Posterior vena cava (tissue), 2 donors: ENCODE data around the gene GNPTAB. TPM values are rescaled to one million over a fixed set of nuclear protein-coding genes. Genes with fewer than 3 reads are reported as not detected.
"Not testable (repeated sequence)": the region's sequence is repeated elsewhere in the genome, so short reads cannot be mapped to it uniquely, and the experiment has no call there.

ENCODE experiments used
- DNase-seq: peaks from one replicate; pipeline ENCODE4 v3.0.0-alpha.2; 2020; ENCODE audit warnings: low spot score
- intact Hi-C, 2 donors: fragments of 100-400 bp; cut with DNase I; formaldehyde crosslinking; loops; one replicate each; pipeline versions ENCODE4 v1.14.1 to v1.14.2; 2022 to 2023
- total RNA-seq, 2 donors: library from RNA; stranded (reverse); fragmentation: NEBNext Ultra II Directional; extraction: Animal tissue kit (Norgen Biotek cat#: 25700); gene quantifications; one replicate each; pipeline ENCODE4 v1.2.1, GENCODE V29; 2021
- donor health status: DM: yes; HTN: yes; CAD: no.
- donor health status: DM: yes; HTN: yes; CAD: no.

Gene GNPTAB
- total RNA-seq, 2 donors from 2014 or later: 37.0 to 42.8 TPM

GRCh38 chr12:101748907-101749306 is 81.9 kb downstream of the GNPTAB start:
- intact Hi-C loops: no loop called here
- DNase-seq: no peak

GRCh38 chr12:101747697-101748096 is 83.1 kb downstream of the GNPTAB start:
- no peak for DNase-seq
- intact Hi-C loops: no loop called here

- intact Hi-C loops: no loop called here
- DNase-seq: no peak
These were observed 84.1 kb downstream of the GNPTAB start for GRCh38 chr12:101746661-101747060.

GRCh38 chr12:101746196-101746595 is 84.6 kb downstream of the GNPTAB start:
- intact Hi-C loops: no loop called here
- DNase-seq: no peak

GRCh38 chr12:101745481-101745880 is 85.3 kb downstream of the GNPTAB start:
- intact Hi-C loops: no loop called here
- DNase-seq: no peak

- intact Hi-C loops: no loop called here
- DNase-seq: no peak
These were observed 86.9 kb downstream of the GNPTAB start for GRCh38 chr12:101743724-101744472.

- intact Hi-C loops: no loop called here
These were observed 87.5 kb downstream of the GNPTAB start for GRCh38 chr12:101743242-101743641.

GRCh38 chr12:101740980-101741379 is 89.8 kb downstream of the GNPTAB start:
- no peak for DNase-seq
- intact Hi-C loops: no loop called here

More at GRCh38 chr12:101743242-101743641, 87.5 kb downstream of the GNPTAB start:
- no peak for DNase-seq

- intact Hi-C loops: no loop called here
- no peak for DNase-seq
These were observed 90.2 kb downstream of the GNPTAB start for GRCh38 chr12:101740566-101740965.

- intact Hi-C loops: no loop called here
- DNase-seq: peak; percentile 76
These were observed 91.7 kb downstream of the GNPTAB start, which contains the start of gene SYCP3 for GRCh38 chr12:101738920-101739665. Gene SYCP3, minus strand, starts transcription at chr12:101739462. Its CDS starts 1,527 bp downstream, at chr12:101737935.

GRCh38 chr12:101737476-101737875 is 93.3 kb downstream of the GNPTAB start:
- no peak for DNase-seq
- intact Hi-C loops: no loop called here

GRCh38 chr12:101734482-101734881 is 96.3 kb downstream of the GNPTAB start:
- DNase-seq, intact Hi-C loops: not testable (repeated sequence)

GRCh38 chr12:101733166-101733565 is 97.6 kb downstream of the GNPTAB start:
- intact Hi-C loops: no loop called here
- no peak for DNase-seq

- intact Hi-C loops: no loop called here
- no peak for DNase-seq
These were observed 98.4 kb downstream of the GNPTAB start for GRCh38 chr12:101732318-101732717.

- DNase-seq: no peak
- intact Hi-C loops: no loop called here
These were observed 100.9 kb downstream of the GNPTAB start for GRCh38 chr12:101729842-101730241.

GRCh38 chr12:101727098-101727497 is 103.7 kb downstream of the GNPTAB start:
- no peak for DNase-seq
- intact Hi-C loops: no loop called here

GRCh38 chr12:101722392-101722791 is 108.4 kb downstream of the GNPTAB start:
- intact Hi-C loops: no loop called here
- DNase-seq: no peak

- no peak for DNase-seq
- intact Hi-C loops: no loop called here
These were observed 110.6 kb downstream of the GNPTAB start for GRCh38 chr12:101720118-101720517.

- intact Hi-C loops: no loop called here
- no peak for DNase-seq
These were observed 111.2 kb downstream of the GNPTAB start for GRCh38 chr12:101719566-101719965.

- no peak for DNase-seq
- intact Hi-C loops: no loop called here
These were observed 115.8 kb downstream of the GNPTAB start for GRCh38 chr12:101714877-101715444.
